CD4-positive, alpha-beta T cell treated with Interleukin-21 for 1 hour (primary cell): Measurements from ENCODE around the gene UCK2.

Source experiments
- DNase-seq: peaks from one replicate; pipeline ENCODE4 v3.0.0-alpha.2; 2020

UCK2 gene

GRCh38 chr1:165947797-165948455, 120.5 kb downstream of the UCK2 start:
- no peak for DNase-seq

- DNase-seq: no peak
These were observed 122.1 kb downstream of the UCK2 start for GRCh38 chr1:165949335-165950130.

- DNase-seq: no peak
These were observed 127.5 kb downstream of the UCK2 start for GRCh38 chr1:165954940-165955339.

- no peak for DNase-seq
These were observed 130.9 kb downstream of the UCK2 start for GRCh38 chr1:165958306-165958705.

GRCh38 chr1:165960136-165960535, 132.7 kb downstream of the UCK2 start:
- no peak for DNase-seq

- no peak for DNase-seq
These were observed 133.5 kb downstream of the UCK2 start for GRCh38 chr1:165960881-165961280.
